ENCODE data around the gene CEBPG.

DNA sequence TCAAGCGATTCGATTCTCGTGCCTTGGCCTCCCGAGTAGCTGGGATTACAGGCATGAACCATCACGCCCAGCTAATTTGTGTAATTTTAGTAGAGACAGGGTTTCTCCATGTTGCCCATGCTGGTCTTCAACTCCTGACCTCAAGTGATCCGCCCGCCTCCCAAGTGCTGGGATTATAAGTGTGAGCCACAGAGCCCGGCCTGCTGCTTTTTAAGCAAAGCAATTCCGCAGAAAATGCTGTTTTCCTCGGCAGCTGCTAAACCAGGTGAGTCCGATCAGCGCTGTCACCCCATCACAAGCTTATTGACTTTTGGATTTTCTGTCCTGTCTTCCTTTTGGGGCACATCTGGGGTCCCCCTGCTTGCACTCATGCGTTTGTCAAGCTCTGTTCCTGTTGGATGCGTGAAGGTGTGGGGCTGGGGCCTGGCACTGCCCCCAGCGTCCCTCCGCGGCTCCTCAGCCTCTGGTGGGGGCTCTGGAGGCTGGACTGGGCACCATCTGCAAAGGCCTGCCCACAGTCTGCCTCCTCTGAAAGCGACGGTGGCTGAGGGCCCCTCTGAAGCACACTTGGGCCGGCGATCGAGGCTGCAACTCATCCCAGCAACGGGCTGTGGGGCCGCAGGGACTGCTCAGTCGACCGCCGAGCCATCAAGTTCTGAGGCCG, 25.7 kb downstream of the CEBPG start:
- TF ChIP-seq, protein P1, sequence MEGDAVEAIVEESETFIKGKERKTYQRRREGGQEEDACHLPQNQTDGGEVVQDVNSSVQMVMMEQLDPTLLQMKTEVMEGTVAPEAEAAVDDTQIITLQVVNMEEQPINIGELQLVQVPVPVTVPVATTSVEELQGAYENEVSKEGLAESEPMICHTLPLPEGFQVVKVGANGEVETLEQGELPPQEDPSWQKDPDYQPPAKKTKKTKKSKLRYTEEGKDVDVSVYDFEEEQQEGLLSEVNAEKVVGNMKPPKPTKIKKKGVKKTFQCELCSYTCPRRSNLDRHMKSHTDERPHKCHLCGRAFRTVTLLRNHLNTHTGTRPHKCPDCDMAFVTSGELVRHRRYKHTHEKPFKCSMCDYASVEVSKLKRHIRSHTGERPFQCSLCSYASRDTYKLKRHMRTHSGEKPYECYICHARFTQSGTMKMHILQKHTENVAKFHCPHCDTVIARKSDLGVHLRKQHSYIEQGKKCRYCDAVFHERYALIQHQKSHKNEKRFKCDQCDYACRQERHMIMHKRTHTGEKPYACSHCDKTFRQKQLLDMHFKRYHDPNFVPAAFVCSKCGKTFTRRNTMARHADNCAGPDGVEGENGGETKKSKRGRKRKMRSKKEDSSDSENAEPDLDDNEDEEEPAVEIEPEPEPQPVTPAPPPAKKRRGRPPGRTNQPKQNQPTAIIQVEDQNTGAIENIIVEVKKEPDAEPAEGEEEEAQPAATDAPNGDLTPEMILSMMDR (IDR thresholded peaks at IDR 0.05; ENCODE audit: low read depth, low read length), result no peak
- TF ChIP-seq, protein P2, sequence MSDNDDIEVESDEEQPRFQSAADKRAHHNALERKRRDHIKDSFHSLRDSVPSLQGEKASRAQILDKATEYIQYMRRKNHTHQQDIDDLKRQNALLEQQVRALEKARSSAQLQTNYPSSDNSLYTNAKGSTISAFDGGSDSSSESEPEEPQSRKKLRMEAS (IDR thresholded peaks at IDR 0.05; ENCODE audit: low read depth, low read length), result no peak
- no peak for TF ChIP-seq MYC (IDR thresholded peaks at IDR 0.05; ENCODE audit: low read depth, low read length)
